ENCODE data around the gene SLC13A1.
"Not testable (repeated sequence)": the region's sequence is repeated elsewhere in the genome, so short reads cannot be mapped to it uniquely, and the experiment has no call there.

SLC13A1 gene

GRCh38 chr7:123126691-123127090, 73.1 kb downstream of the SLC13A1 start:
- DNase-seq (ENCODE audit: low spot score), result no peak

- DNase-seq (ENCODE audit: low spot score), result no peak
Measured at GRCh38 chr7:123126171-123126570, 73.6 kb downstream of the SLC13A1 start.

GRCh38 chr7:123125231-123125630, 74.5 kb downstream of the SLC13A1 start:
- DNase-seq (ENCODE audit: low spot score), result no peak

GRCh38 chr7:123122916-123123315, 76.9 kb downstream of the SLC13A1 start:
- no peak for DNase-seq (ENCODE audit: low spot score)

GRCh38 chr7:123120286-123120685, 79.5 kb downstream of the SLC13A1 start:
- DNase-seq (ENCODE audit: low spot score), result no peak

GRCh38 chr7:123115331-123115730, 84.4 kb downstream of the SLC13A1 start:
- DNase-seq (ENCODE audit: low spot score), result no peak

GRCh38 chr7:123114288-123114687, 85.5 kb downstream of the SLC13A1 start:
- no peak for DNase-seq (ENCODE audit: low spot score)

- DNase-seq (ENCODE audit: low spot score), result no peak
Measured at GRCh38 chr7:123112833-123113232, 86.9 kb downstream of the SLC13A1 start.

- DNase-seq (ENCODE audit: low spot score), result no peak
Measured at GRCh38 chr7:123099712-123100111, 100.1 kb downstream of the SLC13A1 start.

- no peak for DNase-seq (ENCODE audit: low spot score)
Measured at GRCh38 chr7:123096976-123097375, 102.8 kb downstream of the SLC13A1 start.

GRCh38 chr7:123096434-123096833, 103.3 kb downstream of the SLC13A1 start:
- DNase-seq (ENCODE audit: low spot score), result peak; percentile 43

- no peak for DNase-seq (ENCODE audit: low spot score)
Measured at GRCh38 chr7:123090456-123090855, 109.3 kb downstream of the SLC13A1 start.

GRCh38 chr7:123086910-123087309, 112.9 kb downstream of the SLC13A1 start:
- DNase-seq (ENCODE audit: low spot score), result not testable (repeated sequence)

GRCh38 chr7:123084861-123085260, 114.9 kb downstream of the SLC13A1 start:
- DNase-seq (ENCODE audit: low spot score), result not testable (repeated sequence)

GRCh38 chr7:123079021-123079420, 120.7 kb downstream of the SLC13A1 start:
- DNase-seq (ENCODE audit: low spot score), result no peak

GRCh38 chr7:123075838-123076467, 123.8 kb downstream of the SLC13A1 start:
- DNase-seq (ENCODE audit: low spot score), result no peak

- peak; percentile 71 for DNase-seq (ENCODE audit: low spot score)
Measured at GRCh38 chr7:123070702-123071286, 129.0 kb downstream of the SLC13A1 start.

- DNase-seq (ENCODE audit: low spot score), result no peak
Measured at GRCh38 chr7:123067814-123068213, 132.0 kb downstream of the SLC13A1 start.

Data from RKO (cell line).